HL-60/S4 treated with phorbol 12-myristate 13-acetate at 8.2 ng/mL for 4 days and 3 days (cell line): ENCODE results near the gene ZNF687.

Source experiments
- in situ Hi-C: fragments of 300-500 bp; cut with MboI; formaldehyde crosslinking; loops from 2 replicates; pipeline ENCODE4 v1.15.0; 2022; ENCODE audit warnings: low sequenced_read_pairs

ZNF687 gene

DNA sequence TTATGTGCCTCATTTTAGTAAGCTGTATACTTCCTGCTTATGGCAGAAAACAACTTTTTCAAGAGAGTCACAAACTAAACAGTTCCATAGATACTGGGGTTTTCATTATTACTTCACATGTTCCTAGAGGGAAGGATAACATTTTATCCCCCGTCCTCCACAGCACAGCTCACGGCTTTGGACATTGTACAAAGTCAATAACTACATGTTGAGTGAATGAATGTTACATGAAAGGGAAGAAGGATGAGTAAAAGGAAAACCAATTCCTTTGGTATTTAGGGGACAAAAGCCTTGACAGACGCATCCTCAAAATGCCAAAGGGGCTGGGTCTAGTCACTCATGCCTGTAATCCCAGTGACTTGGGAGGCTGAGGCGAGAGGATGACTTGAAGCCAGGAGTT, 30.3 kb downstream of the ZNF687 start:
- in situ Hi-C loops = no loop called here

DNA sequence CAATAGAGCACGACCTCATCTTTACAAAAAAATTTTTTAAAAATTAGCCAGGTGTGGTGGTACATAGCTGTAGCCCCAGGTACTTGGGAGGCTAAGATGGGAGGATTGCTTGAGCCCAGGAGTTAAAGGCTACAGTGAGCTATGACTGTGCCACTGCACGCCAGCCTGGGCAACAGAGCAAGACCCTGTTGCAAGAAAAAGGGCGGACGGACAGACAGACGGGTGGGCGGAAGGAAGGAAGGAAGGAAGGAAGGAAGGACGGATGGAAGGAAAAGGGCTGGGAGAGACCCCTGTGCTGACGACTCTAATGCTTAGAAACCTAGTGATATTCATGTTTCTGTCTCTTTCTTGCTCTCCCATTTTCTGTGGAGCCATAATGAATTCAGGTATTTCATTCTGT, 30.7 kb downstream of the ZNF687 start:
- in situ Hi-C loops = no loop called here

DNA sequence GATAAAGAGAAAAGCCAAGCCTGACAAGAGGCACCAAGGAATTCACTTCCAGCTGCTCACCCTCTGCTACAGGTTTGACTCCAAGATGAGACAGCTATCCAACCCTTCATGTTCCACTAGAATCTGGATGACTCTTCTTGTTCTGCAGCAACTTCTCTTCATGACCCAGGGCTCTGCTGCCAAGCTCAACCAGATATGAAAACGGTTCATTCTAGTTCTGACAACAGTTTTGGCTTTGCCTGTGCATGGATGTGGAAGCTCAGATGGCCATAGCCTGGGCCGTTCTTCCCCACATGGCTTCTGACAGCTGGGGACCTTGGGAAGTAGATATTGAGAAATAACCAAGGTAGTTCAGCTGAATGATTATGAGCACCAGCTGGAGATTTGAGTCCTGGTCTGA, 31.4 kb downstream of the ZNF687 start:
- in situ Hi-C loops = no loop called here

DNA sequence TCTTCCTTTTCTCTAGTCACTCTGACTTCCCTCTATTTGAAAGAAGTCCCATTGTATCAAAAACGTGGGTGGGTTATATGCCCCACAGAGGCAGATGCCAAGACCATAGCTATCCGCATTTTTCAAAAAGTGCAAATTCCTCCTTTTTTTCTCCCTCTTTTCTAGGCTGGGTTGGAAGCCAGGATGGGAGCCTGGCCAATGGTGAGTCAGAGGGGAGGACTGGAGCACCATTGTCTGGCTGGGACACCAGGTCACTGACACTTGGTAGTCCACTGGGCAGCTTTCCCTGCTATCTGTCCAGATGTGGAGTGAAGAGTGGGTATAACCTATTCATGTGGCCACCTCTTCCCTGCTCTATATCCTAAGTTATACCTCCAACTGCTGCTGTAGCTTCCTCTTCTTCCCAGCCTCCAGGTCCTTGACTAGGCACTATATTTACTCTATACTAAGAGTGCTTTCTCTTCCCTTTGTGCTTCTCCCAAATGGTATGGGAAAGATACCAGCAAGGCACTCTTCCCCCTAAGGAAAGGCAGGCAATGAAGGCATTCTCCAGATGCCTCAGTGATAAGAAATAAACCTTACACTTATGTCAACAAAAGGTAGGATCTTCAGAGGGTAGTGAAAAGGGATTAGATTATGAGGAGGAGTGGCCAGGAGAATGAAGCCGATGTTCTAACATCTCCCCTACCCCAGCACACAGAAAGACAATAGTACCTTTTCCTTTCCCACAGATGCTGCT, 32.2 kb downstream of the ZNF687 start:
- in situ Hi-C loops = no loop called here

DNA sequence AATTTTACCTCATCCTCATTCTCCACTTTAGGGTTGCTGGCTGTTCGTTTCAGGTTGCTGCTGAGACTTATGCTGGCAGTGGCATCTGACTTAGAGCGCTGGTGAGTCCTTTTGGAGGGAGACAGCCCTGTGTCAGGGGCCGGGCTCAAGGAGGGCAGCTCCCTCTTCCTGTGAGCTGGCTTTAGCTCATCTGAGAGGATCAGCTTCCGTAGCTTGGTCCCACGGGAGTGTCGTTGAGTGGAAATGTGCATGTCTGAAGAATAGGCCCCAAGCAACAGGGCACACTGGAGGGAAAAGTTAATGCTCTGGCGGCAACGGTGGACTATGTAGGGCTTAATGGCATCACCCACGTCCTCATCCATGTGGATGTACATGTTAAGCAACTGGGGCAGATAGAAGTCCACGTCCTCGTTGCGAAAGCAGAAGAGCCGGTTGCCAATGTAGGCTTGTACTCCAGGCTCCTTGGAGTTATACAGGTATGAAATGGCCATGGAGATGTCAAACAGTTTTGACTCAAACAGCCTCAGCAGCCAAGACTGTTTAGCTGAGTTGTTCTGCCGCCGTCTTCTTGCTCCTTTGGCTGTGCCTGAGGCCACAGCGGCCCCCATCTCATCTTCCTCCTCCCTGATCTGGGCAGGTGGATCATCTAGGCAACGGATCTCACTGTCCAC, 33.6 kb downstream of the ZNF687 start:
- in situ Hi-C loops = no loop called here

DNA sequence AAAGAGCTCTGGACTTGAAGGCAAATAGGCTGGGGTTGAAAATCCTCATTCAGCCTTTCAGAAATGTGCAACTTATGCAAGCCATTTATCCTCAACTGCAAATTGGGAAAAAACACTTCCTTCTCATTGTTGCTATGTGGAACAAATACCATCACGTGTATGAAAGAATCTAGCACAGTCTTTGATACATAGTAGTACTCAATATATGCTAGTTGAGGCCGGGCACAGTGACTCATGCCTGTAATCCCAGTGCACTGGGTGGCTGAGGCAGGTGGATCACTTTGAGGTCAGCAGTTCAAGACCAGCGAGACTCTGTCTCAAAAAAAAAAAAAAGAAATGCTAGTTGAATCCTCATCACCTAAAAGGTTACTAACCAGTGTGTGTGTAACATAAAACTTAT, 36.9 kb downstream of the ZNF687 start:
- in situ Hi-C loops = no loop called here

DNA sequence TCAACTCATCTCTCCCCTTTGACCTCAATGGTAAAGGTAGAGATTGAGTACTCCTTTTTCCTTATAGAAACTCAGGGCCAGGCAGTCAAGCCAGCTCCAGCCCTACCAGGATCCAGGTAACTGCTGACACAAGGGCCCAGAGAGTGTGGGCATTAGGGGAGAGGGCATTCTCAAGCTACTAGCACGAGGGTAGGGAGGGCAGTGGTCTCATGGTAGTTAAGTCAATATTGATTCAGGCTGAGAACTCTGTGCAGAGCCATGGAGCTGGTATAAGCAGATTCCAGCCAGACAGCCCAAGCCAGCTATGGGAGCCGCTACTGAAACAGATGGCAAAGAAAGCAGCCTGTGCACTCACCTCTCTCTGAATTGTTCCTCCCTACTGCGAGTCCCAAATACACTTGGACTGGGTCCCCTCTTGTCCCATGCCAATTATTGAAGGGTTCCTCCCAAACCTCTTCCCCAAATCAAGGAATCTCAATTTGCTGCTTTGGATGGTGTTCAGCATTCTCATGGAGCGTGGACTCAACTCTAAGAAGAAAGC, 42.4 kb downstream of the ZNF687 start:
- in situ Hi-C loops = no loop called here

DNA sequence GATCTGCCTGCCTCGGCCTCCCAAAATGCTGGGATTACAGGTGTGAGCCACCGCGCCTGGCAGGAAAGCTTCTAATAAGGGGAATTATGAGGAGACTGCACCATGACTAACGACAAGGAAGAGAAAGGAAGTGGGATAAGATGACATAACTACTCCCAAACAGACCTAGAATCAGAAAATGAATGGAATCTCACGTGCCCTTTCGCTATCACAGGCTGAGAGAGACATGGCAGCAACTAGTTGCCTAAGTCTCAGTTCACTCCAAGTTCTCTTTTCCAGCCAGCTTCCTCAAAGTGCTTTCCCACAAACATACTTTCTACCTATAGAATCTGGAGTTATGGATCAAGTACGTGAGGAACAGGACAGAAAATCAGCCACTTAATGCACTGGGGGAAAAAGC, 43.1 kb downstream of the ZNF687 start:
- in situ Hi-C loops = no loop called here

DNA sequence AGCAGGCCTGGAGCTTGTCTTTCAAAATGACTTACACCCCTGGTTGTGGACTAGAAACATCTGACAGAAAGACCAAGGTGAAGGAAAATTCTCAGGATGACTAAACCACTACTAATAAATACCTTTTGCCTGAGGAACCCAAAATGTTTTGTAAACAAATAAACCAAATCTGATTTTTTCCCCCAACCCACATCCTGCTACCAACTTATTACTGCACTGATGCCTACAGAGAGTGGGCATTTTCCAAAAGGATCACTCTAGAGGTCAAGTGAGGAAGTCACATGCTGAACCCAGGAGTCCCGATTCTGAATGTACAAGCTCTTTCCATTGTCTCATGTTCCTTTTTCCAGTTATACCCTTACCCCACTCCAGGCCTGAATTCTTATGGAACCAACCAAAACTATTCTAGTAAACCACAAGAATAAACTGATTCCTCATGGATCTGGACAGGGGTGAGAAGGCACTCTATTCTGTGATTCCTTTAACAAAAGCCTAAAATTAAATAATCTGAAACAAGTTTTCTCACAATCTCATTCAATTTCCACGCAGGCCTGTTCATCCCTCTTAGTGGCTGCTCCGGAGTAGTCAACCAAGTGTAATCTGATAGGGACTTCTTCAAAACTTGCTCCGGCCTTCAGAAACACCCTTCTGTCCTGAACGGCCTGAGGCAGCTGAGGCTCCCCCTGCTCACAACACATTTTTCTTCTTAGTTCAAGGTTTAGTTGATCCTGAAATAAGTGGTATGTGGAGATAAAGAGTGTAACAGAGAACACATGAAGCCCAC, 43.7 kb downstream of the ZNF687 start:
- in situ Hi-C loops = no loop called here

DNA sequence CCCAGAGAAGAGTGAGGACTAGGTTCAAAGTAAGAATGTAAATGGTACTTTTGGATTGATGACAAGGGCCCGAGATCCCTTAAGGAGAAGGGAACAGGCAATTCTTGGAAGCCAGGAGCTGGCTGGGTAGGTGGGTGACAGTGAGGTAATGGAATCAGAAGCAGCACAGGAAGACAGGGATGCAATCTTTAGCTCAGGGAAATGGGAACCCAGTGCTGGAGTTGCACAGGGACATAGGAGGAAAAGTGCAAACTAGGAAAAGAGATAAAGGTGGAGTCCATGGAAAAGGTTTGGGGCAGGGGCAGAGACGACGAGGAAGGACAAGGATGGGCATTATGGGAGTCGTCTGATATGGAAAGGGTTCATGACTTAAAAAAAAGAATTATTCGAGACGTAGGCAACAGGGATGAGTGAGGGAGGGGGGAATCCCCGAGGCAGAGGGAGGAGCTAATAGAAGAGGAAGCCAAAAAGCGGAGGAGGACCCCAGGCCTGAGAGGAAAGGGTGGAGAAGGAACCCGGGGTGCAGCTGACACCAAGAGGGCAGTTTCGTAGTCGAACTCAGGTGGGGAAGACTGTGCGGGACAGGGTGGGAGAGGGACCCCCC, 44.6 kb downstream of the ZNF687 start:
- in situ Hi-C loops = no loop called here

DNA sequence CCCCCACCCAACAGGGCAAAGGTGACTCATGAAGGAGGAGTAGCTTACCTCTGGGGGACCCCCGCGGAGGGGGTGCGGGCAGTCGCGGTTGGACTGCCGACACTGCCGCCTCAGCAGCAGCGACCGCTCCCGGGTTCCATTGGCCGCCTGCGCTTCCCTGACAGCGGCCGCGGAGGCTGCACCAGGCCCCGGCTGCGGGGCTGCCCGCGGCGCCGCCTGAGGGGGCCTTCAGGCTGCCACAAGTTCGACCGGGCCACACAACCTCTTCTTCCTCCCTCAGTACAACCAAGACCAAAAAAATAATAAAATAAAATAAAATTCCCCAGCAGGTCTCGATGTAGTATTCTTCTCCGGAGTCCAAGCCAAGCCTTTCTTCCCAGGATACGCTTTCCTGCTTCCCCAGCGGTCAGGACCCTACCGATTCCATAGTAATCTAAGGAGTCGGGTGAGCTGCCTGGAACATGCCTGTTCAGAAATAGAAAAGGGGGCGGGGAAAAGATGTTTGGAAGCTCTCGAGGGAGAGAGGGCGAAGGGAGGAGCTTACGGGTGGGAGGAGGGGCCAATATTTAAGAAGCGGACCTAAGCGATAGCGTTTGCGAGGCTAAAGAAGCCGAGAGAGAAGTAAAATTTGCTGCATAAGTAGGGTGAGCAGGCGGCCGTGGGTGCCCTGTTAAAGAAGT, 45.3 kb downstream of the ZNF687 start, which contains the start of gene PI4KB:
Gene PI4KB, minus strand, starts transcription at position 194 of the 680 bp plus-strand sequence. CDS start 10,935 bp downstream, outside the sequence.
- in situ Hi-C loops = no loop called here

DNA sequence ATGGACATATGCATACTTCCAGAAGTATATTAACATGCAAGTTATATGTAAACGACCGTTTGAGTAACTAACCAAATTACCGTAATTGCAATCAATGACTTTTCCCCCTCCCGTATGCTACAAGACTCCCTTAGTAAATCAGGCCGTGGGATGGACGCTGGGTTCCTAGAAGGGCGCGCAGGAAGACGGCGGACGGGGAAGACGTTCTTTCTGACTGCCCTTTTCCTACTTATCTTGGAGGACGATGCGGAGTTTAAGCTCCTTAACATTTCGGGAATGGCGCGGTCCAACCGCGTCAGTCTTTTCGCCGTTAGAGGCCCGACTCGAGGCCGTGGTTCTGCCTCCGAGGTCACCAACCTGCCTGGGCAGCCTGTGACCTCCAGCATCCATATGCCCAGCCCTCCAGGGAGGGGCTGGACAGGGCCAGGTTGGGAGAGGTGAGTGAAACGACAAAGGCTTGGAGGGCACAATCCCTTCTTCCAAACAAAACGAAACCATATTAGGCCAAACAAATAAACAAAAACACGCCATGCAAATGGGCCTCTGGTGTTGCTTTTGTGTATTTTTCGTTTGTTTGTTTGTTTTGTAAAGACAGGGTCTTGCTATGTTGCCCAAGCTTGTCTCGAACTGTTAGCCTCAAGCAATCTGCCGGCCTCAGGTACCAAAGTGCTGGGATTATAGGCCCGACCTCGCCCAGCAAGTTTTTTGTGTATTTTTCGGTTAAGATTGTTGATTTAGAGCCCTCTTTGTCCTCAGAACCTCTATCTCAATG, 46.0 kb downstream of the ZNF687 start:
- in situ Hi-C loops = no loop called here

DNA sequence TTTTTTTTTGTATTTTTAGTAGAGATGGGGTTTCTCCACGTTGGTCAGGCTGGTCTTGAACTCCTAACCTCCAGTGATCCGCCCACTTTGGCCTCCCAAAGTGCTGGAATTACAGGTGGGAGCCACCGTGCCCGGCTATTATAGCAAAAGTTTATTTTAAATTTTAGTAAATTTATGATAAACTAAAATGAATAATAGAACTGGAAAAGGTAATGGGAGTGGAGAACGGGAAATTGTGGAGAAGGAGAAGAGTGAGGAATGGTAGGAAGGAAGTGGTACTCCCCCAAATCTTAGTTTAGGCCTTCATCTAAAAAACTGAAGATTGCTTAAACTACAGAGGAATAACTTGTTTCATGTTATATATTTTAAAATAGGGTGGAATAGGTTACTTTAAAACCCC, 52.7 kb downstream of the ZNF687 start:
- in situ Hi-C loops = no loop called here

DNA sequence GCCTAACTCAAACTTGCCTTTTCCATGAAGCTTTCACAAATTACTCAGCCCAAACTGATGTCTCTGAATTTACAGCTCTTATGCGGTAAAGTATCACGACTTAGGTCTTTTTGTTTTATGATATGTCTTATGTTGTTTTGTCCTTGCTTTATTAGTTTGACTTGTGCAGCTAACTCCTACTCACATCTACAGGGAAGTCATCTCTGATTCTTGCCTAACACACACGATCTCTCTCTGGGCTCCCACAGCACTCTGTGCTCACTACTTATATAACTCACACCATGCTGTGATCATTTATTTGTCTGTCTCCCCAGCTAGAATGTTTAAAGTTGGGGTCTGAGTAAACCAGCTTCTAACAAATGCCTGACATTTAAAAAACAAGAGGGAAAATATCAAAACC, 54.5 kb downstream of the ZNF687 start:
- in situ Hi-C loops = no loop called here

DNA sequence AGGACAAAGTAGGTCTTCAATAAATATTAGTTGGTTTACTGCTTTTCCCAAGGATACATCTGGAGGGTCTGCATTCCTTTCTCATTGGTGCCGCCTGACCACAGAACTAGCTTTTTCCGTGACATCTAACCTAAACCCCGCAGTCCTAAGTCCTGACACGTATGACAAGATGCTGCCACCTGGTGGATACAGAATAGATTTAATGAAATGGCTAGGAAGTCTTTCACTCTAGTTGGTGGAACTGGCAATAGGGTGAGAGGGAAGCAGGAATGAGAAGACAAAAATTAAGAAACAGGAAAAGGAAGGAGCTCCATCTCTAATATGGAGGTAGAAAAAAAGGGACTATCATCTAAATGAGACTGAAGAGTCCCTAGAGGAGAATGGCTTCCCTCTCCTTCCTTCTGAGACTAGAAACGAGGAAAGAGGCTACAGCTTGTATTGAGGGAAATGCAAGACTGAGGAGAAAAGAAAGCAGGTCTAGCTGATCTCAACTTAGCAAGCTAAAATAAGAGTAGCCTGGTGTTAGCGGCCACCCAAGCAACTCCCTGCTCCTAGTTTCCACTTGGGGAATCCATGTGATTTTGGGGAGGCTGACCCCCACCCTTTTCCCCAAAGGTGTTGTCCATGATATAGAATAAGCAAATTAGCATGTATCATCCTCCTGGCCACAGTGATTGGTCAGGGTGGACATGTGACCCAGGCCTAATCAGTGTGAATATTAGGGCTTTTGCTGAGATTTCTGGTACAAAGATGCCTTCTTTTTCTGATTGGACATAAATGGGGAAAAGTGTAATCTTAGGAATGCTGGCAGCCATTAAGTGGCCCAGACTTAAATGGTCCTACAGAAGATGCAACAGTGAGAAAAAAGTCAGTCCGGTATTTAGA, 59.0 kb downstream of the ZNF687 start:
- in situ Hi-C loops = no loop called here
